DMS53 treated with DMSO at 0.1 percent for 48 hours (cell line): ENCODE measurements around the gene INTU.

ENCODE experiments used
- DNase-seq: peaks from one replicate; lab custom pipeline; 2025; ENCODE audit not compliant: unreplicated experiment; lab: John Stamatoyannopoulos, UW

INTU gene

GRCh38 chr4:127741247-127741646 is 108.5 kb downstream of the INTU start:
- no peak for DNase-seq

- DNase-seq, result no peak
These were observed 115.1 kb downstream of the INTU start for GRCh38 chr4:127747883-127748282.

- DNase-seq, result no peak
These were observed 116.2 kb downstream of the INTU start for GRCh38 chr4:127748957-127749356.

- no peak for DNase-seq
These were observed 124.1 kb downstream of the INTU start for GRCh38 chr4:127756906-127757305.

GRCh38 chr4:127759228-127759820 is 126.6 kb downstream of the INTU start:
- no peak for DNase-seq

GRCh38 chr4:127759893-127760292 is 127.1 kb downstream of the INTU start:
- peak; percentile 35 for DNase-seq

GRCh38 chr4:127771535-127772275 is 138.9 kb downstream of the INTU start:
- no peak for DNase-seq

- no peak for DNase-seq
These were observed 140.3 kb downstream of the INTU start for GRCh38 chr4:127772769-127773671.

- no peak for DNase-seq
These were observed 143.1 kb downstream of the INTU start for GRCh38 chr4:127775843-127776242.
